Measurements from ENCODE around the gene DTX3. TPM values are rescaled to one million over a fixed set of nuclear protein-coding genes. Genes with fewer than 3 reads are reported as not detected.

The DTX3 gene
- total and polyA plus RNA-seq, 2 experiments from 2014 or later = 22.8 to 46.6 TPM

GRCh38 chr12:57606399-57606798 is 1.8 kb downstream of the DTX3 start (continued):
- TF ChIP-seq, protein P1, sequence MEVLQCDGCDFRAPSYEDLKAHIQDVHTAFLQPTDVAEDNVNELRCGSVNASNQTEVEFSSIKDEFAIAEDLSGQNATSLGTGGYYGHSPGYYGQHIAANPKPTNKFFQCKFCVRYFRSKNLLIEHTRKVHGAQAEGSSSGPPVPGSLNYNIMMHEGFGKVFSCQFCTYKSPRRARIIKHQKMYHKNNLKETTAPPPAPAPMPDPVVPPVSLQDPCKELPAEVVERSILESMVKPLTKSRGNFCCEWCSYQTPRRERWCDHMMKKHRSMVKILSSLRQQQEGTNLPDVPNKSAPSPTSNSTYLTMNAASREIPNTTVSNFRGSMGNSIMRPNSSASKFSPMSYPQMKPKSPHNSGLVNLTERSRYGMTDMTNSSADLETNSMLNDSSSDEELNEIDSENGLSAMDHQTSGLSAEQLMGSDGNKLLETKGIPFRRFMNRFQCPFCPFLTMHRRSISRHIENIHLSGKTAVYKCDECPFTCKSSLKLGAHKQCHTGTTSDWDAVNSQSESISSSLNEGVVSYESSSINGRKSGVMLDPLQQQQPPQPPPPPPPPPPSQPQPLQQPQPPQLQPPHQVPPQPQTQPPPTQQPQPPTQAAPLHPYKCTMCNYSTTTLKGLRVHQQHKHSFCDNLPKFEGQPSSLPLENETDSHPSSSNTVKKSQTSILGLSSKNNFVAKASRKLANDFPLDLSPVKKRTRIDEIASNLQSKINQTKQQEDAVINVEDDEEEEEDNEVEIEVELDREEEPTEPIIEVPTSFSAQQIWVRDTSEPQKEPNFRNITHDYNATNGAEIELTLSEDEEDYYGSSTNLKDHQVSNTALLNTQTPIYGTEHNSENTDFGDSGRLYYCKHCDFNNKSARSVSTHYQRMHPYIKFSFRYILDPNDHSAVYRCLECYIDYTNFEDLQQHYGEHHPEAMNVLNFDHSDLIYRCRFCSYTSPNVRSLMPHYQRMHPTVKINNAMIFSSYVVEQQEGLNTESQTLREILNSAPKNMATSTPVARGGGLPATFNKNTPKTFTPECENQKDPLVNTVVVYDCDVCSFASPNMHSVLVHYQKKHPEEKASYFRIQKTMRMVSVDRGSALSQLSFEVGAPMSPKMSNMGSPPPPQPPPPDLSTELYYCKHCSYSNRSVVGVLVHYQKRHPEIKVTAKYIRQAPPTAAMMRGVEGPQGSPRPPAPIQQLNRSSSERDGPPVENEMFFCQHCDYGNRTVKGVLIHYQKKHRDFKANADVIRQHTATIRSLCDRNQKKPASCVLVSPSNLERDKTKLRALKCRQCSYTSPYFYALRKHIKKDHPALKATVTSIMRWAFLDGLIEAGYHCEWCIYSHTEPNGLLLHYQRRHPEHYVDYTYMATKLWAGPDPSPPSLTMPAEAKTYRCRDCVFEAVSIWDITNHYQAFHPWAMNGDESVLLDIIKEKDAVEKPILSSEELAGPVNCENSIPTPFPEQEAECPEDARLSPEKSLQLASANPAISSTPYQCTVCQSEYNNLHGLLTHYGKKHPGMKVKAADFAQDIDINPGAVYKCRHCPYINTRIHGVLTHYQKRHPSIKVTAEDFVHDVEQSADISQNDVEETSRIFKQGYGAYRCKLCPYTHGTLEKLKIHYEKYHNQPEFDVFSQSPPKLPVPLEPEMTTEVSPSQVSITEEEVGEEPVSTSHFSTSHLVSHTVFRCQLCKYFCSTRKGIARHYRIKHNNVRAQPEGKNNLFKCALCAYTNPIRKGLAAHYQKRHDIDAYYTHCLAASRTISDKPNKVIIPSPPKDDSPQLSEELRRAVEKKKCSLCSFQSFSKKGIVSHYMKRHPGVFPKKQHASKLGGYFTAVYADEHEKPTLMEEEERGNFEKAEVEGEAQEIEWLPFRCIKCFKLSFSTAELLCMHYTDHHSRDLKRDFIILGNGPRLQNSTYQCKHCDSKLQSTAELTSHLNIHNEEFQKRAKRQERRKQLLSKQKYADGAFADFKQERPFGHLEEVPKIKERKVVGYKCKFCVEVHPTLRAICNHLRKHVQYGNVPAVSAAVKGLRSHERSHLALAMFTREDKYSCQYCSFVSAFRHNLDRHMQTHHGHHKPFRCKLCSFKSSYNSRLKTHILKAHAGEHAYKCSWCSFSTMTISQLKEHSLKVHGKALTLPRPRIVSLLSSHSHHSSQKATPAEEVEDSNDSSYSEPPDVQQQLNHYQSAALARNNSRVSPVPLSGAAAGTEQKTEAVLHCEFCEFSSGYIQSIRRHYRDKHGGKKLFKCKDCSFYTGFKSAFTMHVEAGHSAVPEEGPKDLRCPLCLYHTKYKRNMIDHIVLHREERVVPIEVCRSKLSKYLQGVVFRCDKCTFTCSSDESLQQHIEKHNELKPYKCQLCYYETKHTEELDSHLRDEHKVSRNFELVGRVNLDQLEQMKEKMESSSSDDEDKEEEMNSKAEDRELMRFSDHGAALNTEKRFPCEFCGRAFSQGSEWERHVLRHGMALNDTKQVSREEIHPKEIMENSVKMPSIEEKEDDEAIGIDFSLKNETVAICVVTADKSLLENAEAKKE (CRISPR knock-in tag; IDR thresholded peaks at IDR 0.05) = no peak
- TF ChIP-seq NANOG (IDR thresholded peaks at IDR 0.05; ENCODE audit: borderline replicate concordance) (no peak), STAT1 (IDR thresholded peaks at IDR 0.05; ENCODE audit: unreplicated experiment) (no peak)

DNA sequence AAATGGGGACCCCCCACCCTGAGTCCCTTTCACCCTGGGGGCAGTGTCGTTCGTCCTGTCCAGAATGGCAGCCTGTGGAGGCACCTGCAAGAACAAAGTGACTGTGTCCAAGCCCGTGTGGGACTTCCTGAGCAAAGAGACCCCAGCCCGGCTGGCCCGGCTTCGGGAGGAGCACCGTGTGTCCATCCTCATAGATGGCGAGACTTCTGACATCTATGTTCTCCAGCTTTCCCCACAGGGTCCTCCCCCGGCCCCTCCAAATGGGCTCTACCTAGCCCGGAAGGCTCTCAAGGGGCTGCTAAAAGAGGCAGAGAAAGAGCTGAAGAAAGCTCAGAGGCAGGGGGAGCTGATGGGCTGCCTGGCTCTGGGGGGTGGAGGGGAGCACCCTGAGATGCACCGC is 2.2 kb downstream of the DTX3 start:
- H3K4me1 Mint-ChIP-seq = peaks cover 50% of the 10 kb centered on the region
- peaks cover 28% of the 10 kb centered on the region for H3K27me3 ChIP-seq (ENCODE audit: insufficient read depth)
- H3K9me2 ChIP-seq (ENCODE audit: insufficient read depth) = no peaks in the 10 kb centered on the region
- peak overlapping the region; percentile 16; the same call in 1 of the 3 replicates for H3K4me3 Mint-ChIP-seq
- H3K4me1 ChIP-seq (ENCODE audit: insufficient read depth) = peaks cover 37% of the 10 kb centered on the region
- H3K36me3 Mint-ChIP-seq (ENCODE audit: low read depth) = peaks cover 26% of the 10 kb centered on the region
- H2AFZ ChIP-seq = no peak overlapping the region
- H3K79me2 ChIP-seq (replicated peaks; ENCODE audit: insufficient read depth) = peaks cover 12% of the 10 kb centered on the region
- no peak for DNase-seq (ENCODE audit: low spot score)
- H3K36me3 ChIP-seq (ENCODE audit: insufficient read depth) = peaks cover 10% of the 10 kb centered on the region
- H3K27ac Mint-ChIP-seq = no peak overlapping the region
- no peak for ATAC-seq
- peaks cover 9% of the 10 kb centered on the region; the same call in 1 of the 2 replicates for H3F3A ChIP-seq (replicated peaks; ENCODE audit: low read depth)
- no peak overlapping the region for H3K4me2 ChIP-seq
- no peak overlapping the region for H3K27ac ChIP-seq (ENCODE audit: low read depth)
- peaks cover 37% of the 10 kb centered on the region for H3K27me3 Mint-ChIP-seq (ENCODE audit: insufficient read depth, low read depth, poor library complexity)
- no peaks in the 10 kb centered on the region for H3K9me3 Mint-ChIP-seq
- TF ChIP-seq ZNF331 (CRISPR knock-in tag; IDR thresholded peaks at IDR 0.05; ENCODE audit: low read depth) (no peak), CREB1 (CRISPR knock-in tag; IDR thresholded peaks at IDR 0.05; ENCODE audit: low read depth) (no peak), ZNF114 (CRISPR knock-in tag; IDR thresholded peaks at IDR 0.05) (no peak), NANOG (IDR thresholded peaks at IDR 0.05; ENCODE audit: borderline replicate concordance) (no peak), ETS1 (IDR thresholded peaks at IDR 0.05) (no peak)
- TF ChIP-seq, protein P1 (CRISPR knock-in tag; IDR thresholded peaks at IDR 0.05) = no peak
- H4K20me1 ChIP-seq (replicated peaks; ENCODE audit: insufficient read depth) = no peaks in the 10 kb centered on the region; the same call in 1 of the 2 replicates
- H3K4me3 ChIP-seq = no peak overlapping the region

All from GM23338 (cell line).